HCT116 (cell line): ENCODE measurements around the gene DGCR6.
"Not testable (repeated sequence)": the region's sequence is repeated elsewhere in the genome, so short reads cannot be mapped to it uniquely, and the experiment has no call there.

Experiments
- EZH2 ChIP-seq: fragments of 200-600 bp; sonication (generic); IDR thresholded peaks from 2 replicates; pipeline ENCODE4 v1.6.1; 2017; ENCODE audit warnings: antibody characterized with exemption, mixed run types
- JUND ChIP-seq: IDR thresholded peaks from 2 replicates; pipeline ENCODE4 v1.6.1; 2012
- POLR2A ChIP-seq: IDR thresholded peaks from 2 replicates; pipeline ENCODE4 v1.7.0; 2011; ENCODE audit warnings: borderline replicate concordance; ENCODE audit not compliant: insufficient read depth, insufficient read length; ENCODE audit errors: extremely low read depth
- POLR2AphosphoS5 ChIP-seq: IDR thresholded peaks from 2 replicates; pipeline ENCODE4 v1.6.1; 2011; ENCODE audit warnings: mild to moderate bottlenecking, low read depth, low read length, moderate library complexity
- RAD21 ChIP-seq: IDR thresholded peaks from 2 replicates; pipeline ENCODE4 v1.6.1; 2012; ENCODE audit warnings: low read depth, mild to moderate bottlenecking
- SIN3A ChIP-seq: IDR thresholded peaks from 2 replicates; pipeline ENCODE4 v1.6.1; 2012; ENCODE audit warnings: low read depth
- SRF ChIP-seq: IDR thresholded peaks from 2 replicates; pipeline ENCODE4 v1.6.1; 2012; ENCODE audit warnings: low read depth
- TCF7L2 ChIP-seq: IDR thresholded peaks from 2 replicates; pipeline ENCODE4 v1.7.0; 2011; ENCODE audit warnings: borderline replicate concordance, inconsistent platforms; ENCODE audit not compliant: insufficient read depth, insufficient read length; ENCODE audit errors: extremely low read depth
- YY1 ChIP-seq: IDR thresholded peaks from 2 replicates; pipeline ENCODE4 v1.6.1; 2011; ENCODE audit warnings: low read length, low read depth, moderate library complexity, mild to moderate bottlenecking; ENCODE audit not compliant: insufficient replicate concordance; ENCODE audit errors: extremely low read depth
- ZNF274 ChIP-seq: fragments of 200-500 bp; sonication (Bioruptor generic); IDR thresholded peaks from 2 replicates; pipeline ENCODE4 v1.6.1; 2014; ENCODE audit warnings: mild to moderate bottlenecking, low read depth, low read length, inconsistent platforms
- TF ChIP-seq, protein P1 (sequence below): IDR thresholded peaks from 2 replicates; pipeline ENCODE4 v1.6.1; 2012; ENCODE audit warnings: low read depth
- TF ChIP-seq, protein P2 (sequence below): IDR thresholded peaks from 2 replicates; pipeline ENCODE4 v1.6.1; 2012
- TF ChIP-seq, protein P3 (sequence below), 3 experiments: fragments of 200-600 bp in 1 of 3; sonication (generic) in 1 of 3; IDR thresholded peaks in 2 of 3; conservative IDR thresholded peaks in 1 of 3; 2 replicates each; pipeline ENCODE4 v1.5.1; 2012 to 2017; ENCODE audit warnings: low read depth in 2 of 3, low read length in 2 of 3, antibody characterized with exemption in 1 of 3, borderline replicate concordance in 1 of 3, control low read depth in 1 of 3, mild to moderate bottlenecking in 1 of 3, mixed read lengths in 1 of 3, mixed run types in 1 of 3, moderate library complexity in 1 of 3; ENCODE audit not compliant: insufficient read depth in 1 of 3

DNA sequence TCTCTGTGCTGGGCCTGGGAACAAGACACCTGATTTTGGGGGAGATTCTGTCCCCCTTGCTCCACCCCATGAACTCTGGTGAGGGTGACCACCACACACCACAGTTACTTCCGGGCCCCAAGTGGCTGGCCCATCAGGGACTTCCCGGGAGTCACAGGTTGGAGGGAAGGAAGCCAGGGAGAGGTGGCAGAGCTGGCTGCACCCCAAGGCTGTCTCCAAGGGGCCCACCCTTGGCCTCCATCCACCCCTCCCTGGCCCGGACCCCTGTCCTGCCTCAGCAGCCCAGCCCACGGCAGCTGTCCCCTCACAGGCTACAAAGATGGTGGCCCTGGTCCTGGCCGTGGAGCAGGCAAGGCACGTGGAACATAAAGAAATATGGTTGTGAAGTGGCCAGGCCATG, 53.1 kb downstream of the DGCR6 start:
- TF ChIP-seq, protein P1, sequence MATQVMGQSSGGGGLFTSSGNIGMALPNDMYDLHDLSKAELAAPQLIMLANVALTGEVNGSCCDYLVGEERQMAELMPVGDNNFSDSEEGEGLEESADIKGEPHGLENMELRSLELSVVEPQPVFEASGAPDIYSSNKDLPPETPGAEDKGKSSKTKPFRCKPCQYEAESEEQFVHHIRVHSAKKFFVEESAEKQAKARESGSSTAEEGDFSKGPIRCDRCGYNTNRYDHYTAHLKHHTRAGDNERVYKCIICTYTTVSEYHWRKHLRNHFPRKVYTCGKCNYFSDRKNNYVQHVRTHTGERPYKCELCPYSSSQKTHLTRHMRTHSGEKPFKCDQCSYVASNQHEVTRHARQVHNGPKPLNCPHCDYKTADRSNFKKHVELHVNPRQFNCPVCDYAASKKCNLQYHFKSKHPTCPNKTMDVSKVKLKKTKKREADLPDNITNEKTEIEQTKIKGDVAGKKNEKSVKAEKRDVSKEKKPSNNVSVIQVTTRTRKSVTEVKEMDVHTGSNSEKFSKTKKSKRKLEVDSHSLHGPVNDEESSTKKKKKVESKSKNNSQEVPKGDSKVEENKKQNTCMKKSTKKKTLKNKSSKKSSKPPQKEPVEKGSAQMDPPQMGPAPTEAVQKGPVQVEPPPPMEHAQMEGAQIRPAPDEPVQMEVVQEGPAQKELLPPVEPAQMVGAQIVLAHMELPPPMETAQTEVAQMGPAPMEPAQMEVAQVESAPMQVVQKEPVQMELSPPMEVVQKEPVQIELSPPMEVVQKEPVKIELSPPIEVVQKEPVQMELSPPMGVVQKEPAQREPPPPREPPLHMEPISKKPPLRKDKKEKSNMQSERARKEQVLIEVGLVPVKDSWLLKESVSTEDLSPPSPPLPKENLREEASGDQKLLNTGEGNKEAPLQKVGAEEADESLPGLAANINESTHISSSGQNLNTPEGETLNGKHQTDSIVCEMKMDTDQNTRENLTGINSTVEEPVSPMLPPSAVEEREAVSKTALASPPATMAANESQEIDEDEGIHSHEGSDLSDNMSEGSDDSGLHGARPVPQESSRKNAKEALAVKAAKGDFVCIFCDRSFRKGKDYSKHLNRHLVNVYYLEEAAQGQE: not testable (repeated sequence)
- not testable (repeated sequence) for TF ChIP-seq SIN3A, RAD21, POLR2A, YY1, JUND, POLR2AphosphoS5, EZH2, TCF7L2, ZNF274, SRF
- TF ChIP-seq, protein P2, sequence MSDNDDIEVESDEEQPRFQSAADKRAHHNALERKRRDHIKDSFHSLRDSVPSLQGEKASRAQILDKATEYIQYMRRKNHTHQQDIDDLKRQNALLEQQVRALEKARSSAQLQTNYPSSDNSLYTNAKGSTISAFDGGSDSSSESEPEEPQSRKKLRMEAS: not testable (repeated sequence)
- TF ChIP-seq, protein P3, sequence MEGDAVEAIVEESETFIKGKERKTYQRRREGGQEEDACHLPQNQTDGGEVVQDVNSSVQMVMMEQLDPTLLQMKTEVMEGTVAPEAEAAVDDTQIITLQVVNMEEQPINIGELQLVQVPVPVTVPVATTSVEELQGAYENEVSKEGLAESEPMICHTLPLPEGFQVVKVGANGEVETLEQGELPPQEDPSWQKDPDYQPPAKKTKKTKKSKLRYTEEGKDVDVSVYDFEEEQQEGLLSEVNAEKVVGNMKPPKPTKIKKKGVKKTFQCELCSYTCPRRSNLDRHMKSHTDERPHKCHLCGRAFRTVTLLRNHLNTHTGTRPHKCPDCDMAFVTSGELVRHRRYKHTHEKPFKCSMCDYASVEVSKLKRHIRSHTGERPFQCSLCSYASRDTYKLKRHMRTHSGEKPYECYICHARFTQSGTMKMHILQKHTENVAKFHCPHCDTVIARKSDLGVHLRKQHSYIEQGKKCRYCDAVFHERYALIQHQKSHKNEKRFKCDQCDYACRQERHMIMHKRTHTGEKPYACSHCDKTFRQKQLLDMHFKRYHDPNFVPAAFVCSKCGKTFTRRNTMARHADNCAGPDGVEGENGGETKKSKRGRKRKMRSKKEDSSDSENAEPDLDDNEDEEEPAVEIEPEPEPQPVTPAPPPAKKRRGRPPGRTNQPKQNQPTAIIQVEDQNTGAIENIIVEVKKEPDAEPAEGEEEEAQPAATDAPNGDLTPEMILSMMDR (IDR thresholded peaks at IDR 0.05 in 2 of 3, conservative IDR thresholded peaks at IDR 0.05 in 1 of 3; ENCODE audit: borderline replicate concordance in 1 of 3, insufficient read depth in 1 of 3, low read depth in 2 of 3, low read length in 2 of 3): not testable (repeated sequence)
